Measurements from ENCODE around the gene PLEKHA6. TPM values are rescaled to one million over a fixed set of nuclear protein-coding genes. Genes with fewer than 3 reads are reported as not detected.

Gene PLEKHA6
- total RNA-seq, 1 donor from 2014 or later: 4.9 TPM

DNA sequence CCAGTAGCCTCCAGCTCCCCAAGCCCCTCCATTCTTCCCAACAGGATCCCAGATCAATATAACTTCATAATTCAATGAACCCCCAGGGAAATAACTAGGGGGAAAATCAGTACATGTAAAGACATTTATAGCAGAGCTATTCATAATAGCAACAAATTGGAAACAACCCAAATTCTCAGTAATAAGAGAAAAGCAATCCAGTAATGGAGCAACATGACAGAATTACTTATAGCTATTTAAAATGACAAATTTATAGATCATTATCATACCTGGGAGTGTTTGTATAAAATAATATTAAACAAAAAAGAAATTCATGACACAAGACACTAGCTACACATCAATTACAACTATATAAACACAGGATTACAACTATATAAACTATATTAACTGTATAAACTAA is 20.2 kb downstream of the PLEKHA6 start:
- intact Hi-C loops (cut with DNase I): no loop called here
- no peak overlapping the region for H3K27ac ChIP-seq

DNA sequence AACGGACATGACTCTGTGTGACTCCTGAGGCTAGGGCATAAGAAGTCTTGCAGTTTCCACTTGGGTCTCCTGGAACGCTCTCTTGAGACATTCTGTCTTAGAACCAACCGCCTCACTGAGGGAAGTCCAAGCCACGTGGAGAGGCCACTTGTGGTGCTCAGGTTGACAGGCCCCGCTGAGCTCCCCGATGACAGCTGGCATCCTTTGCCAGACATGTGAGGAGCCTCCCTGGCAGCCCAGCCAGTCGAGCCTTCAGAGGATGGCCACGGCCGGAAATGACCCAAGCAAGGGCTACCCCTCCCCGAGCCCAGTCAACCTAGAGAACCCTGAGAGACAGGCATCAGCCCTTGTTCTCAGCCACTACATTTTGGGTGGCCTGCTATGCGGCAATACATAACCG is 20.7 kb downstream of the PLEKHA6 start:
- Histone ChIP-seq H3K4me1 (no peaks in the 10 kb centered on the region), H3K4me3 (no peak overlapping the region), H3K9me3 (no peaks in the 10 kb centered on the region), H3K27me3 (no peaks in the 10 kb centered on the region), H3K27ac (no peak overlapping the region), H3K36me3 (no peaks in the 10 kb centered on the region)
- DNase-seq (ENCODE audit: low spot score in 2 of 2): no peak
- intact Hi-C loops (cut with DNase I): no loop called here
- TF ChIP-seq, protein P1, sequence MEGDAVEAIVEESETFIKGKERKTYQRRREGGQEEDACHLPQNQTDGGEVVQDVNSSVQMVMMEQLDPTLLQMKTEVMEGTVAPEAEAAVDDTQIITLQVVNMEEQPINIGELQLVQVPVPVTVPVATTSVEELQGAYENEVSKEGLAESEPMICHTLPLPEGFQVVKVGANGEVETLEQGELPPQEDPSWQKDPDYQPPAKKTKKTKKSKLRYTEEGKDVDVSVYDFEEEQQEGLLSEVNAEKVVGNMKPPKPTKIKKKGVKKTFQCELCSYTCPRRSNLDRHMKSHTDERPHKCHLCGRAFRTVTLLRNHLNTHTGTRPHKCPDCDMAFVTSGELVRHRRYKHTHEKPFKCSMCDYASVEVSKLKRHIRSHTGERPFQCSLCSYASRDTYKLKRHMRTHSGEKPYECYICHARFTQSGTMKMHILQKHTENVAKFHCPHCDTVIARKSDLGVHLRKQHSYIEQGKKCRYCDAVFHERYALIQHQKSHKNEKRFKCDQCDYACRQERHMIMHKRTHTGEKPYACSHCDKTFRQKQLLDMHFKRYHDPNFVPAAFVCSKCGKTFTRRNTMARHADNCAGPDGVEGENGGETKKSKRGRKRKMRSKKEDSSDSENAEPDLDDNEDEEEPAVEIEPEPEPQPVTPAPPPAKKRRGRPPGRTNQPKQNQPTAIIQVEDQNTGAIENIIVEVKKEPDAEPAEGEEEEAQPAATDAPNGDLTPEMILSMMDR (IDR thresholded peaks at IDR 0.05): no peak

More for the DNA sequence above, 20.2 kb downstream of the PLEKHA6 start:
- TF ChIP-seq, protein P1 (IDR thresholded peaks at IDR 0.05): no peak
- Histone ChIP-seq H3K27me3 (no peaks in the 10 kb centered on the region), H3K9me3 (no peaks in the 10 kb centered on the region), H3K4me1 (no peaks in the 10 kb centered on the region), H3K36me3 (no peaks in the 10 kb centered on the region), H3K4me3 (no peak overlapping the region)
- DNase-seq (ENCODE audit: low spot score in 2 of 2): no peak

DNA sequence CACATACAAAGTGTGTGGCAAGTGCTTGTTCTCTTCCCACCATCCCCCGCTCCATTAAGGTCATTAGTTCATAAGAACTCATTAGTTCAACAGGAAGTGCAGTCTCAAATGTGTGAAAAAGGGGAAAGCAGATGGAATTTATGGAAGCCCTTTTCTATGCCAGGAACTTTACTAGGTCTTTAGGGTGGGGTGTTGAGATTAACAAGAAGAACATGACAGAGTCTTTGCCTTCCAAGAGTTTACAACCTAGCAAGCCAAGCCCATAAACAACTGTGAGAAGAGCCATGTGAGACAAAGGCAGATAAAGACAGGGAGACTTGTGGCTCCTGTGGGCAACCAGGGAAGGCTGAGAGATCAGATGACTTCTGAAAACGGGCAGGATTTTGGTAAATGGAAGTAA is 21.4 kb downstream of the PLEKHA6 start:
- Histone ChIP-seq H3K27me3 (no peaks in the 10 kb centered on the region), H3K27ac (no peak overlapping the region), H3K4me1 (no peaks in the 10 kb centered on the region), H3K9me3 (no peaks in the 10 kb centered on the region), H3K36me3 (no peaks in the 10 kb centered on the region), H3K4me3 (no peak overlapping the region)
- intact Hi-C loops (cut with DNase I): no loop called here
- TF ChIP-seq, protein P1 (IDR thresholded peaks at IDR 0.05): no peak
- no peak for DNase-seq (ENCODE audit: low spot score in 2 of 2)

DNA sequence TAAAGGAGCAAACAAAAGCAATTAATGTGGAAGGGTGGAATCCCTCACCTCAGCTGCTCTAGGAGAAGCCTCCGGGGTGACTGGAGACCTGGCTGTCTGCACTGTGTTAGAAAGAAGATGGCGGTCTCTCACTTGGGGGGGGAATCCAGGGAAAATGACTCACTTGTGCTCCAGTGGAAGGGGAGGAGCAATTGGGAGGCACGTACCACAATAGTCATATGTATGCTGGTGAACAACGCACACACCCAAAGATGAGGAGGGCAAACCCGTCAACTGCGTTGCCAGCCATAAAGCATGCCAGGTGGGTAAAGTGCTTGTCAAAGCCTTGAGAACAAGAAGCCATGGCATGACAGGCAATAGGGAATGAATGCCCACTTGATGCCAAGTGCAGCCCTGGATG is 22.1 kb downstream of the PLEKHA6 start:
- no peak for DNase-seq (ENCODE audit: low spot score in 2 of 2)
- TF ChIP-seq, protein P1 (IDR thresholded peaks at IDR 0.05): no peak
- intact Hi-C loops (cut with DNase I): no loop called here
- no peaks in the 10 kb centered on the region for H3K4me1 ChIP-seq
- no peak overlapping the region for H3K4me3 ChIP-seq
- H3K36me3 ChIP-seq: no peaks in the 10 kb centered on the region
- H3K27ac ChIP-seq: no peak overlapping the region
- H3K27me3 ChIP-seq: no peaks in the 10 kb centered on the region
- H3K9me3 ChIP-seq: no peaks in the 10 kb centered on the region

DNA sequence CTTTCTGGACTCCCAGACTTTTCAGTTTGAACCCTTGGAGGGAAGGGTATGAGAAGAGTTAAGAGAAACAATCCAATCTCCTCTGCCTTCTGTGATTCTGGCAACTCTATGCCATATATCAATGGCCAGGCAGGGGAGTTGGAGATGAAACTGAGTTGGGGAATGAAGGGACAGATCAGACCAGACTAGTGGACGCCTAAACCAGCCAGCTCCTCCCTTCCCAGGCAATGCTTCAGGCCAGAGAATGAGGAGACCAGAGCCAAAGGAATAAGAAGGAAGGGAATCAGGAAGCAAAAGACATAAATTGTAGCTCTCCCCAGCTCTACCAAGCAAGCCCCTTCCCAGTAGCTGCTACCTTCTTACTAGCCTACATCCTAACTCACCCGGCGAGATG is 22.7 kb downstream of the PLEKHA6 start:
- no peaks in the 10 kb centered on the region for H3K4me1 ChIP-seq
- no peak for DNase-seq (ENCODE audit: low spot score in 2 of 2)

More for the DNA sequence above, 22.7 kb downstream of the PLEKHA6 start:
- TF ChIP-seq, protein P1 (IDR thresholded peaks at IDR 0.05): no peak
- no peak overlapping the region for H3K27ac ChIP-seq
- intact Hi-C loops (cut with DNase I): no loop called here
- H3K9me3 ChIP-seq: no peaks in the 10 kb centered on the region
- no peak overlapping the region for H3K4me3 ChIP-seq
- H3K36me3 ChIP-seq: no peaks in the 10 kb centered on the region
- no peaks in the 10 kb centered on the region for H3K27me3 ChIP-seq

All from ascending aorta (tissue), 2 donors.